ENCODE measurements around the gene RIPOR3. TPM values are rescaled to one million over a fixed set of nuclear protein-coding genes. Genes with fewer than 3 reads are reported as not detected.

The RIPOR3 gene
- total RNA-seq, 1 experiment from 2014 or later: 0.46 TPM

GRCh38 chr20:50562262-50562701, 129.1 kb downstream of the RIPOR3 start:
- H3K4me3 Mint-ChIP-seq: no peak overlapping the region
- H4K20me1 ChIP-seq (ENCODE audit: control insufficient read depth, insufficient read depth, insufficient read length): no peaks in the 10 kb centered on the region
- no peak overlapping the region for H4K5ac ChIP-seq (ENCODE audit: insufficient read length, low read depth, low read length)
- no peaks in the 10 kb centered on the region for H3K79me2 ChIP-seq (ENCODE audit: insufficient read depth, low read length)
- H3K9me3 ChIP-seq (ENCODE audit: control insufficient read depth, low read depth, low read length): no peaks in the 10 kb centered on the region
- H3K4ac ChIP-seq (ENCODE audit: low read depth, low read length): no peak overlapping the region
- no peak overlapping the region for H3K18ac ChIP-seq (ENCODE audit: insufficient read length, low read depth, low read length)
- H3K9ac ChIP-seq (ENCODE audit: extremely low read depth, insufficient read length, low read length): no peak overlapping the region
- no peak overlapping the region for H2AK5ac ChIP-seq (ENCODE audit: insufficient read length, low read length)
- no peaks in the 10 kb centered on the region for H3K79me1 ChIP-seq (ENCODE audit: insufficient read depth, low read depth, low read length, poor library complexity, severe bottlenecking)
- DNase-seq: no peak
- WGBS (ENCODE audit: extremely low coverage, insufficient read length, low lambda C conversion rate): no CpG with 5 or more reads among the region's 7 CpGs
- H2BK20ac ChIP-seq (ENCODE audit: low read depth, low read length, poor library complexity, severe bottlenecking): no peak overlapping the region
- no peaks in the 10 kb centered on the region for H3K27me3 ChIP-seq (ENCODE audit: insufficient read depth, low read length)
- H3K23ac ChIP-seq (ENCODE audit: insufficient read length, low read depth, low read length): no peak overlapping the region
- H3K27ac ChIP-seq (ENCODE audit: insufficient read length, low read depth, low read length): no peak overlapping the region
- H3K4me2 ChIP-seq (ENCODE audit: insufficient read depth, insufficient read length, low read length): no peak overlapping the region
- no peak overlapping the region for H3T11ph ChIP-seq (ENCODE audit: low read length)
- TF ChIP-seq CTCF (conservative IDR thresholded peaks at IDR 0.05): no peak
- no peak overlapping the region for H2BK15ac ChIP-seq (ENCODE audit: low read depth, low read length)
- H3K36me3 Mint-ChIP-seq (ENCODE audit: insufficient read depth in 1 of 3, low read depth in 3 of 3): peaks cover 4 to 15% (median 13%) of the 10 kb centered on the region in 3 experiments
- H4K91ac ChIP-seq (ENCODE audit: insufficient read length, low read depth, low read length): no peak overlapping the region
- H2BK12ac ChIP-seq (ENCODE audit: insufficient read length, low read depth, low read length): no peak overlapping the region
- no peak overlapping the region for H3K56ac ChIP-seq (ENCODE audit: insufficient read length, low read depth, low read length)
- H2BK120ac ChIP-seq (ENCODE audit: low read depth, low read length, poor library complexity, severe bottlenecking): no peak overlapping the region
- H3K9me3 Mint-ChIP-seq: no peaks in the 10 kb centered on the region
- H3K4me1 Mint-ChIP-seq: peaks cover 3 to 11% of the 10 kb centered on the region in 2 experiments; a peak in 3 of 4 replicates
- H4K8ac ChIP-seq (replicated peaks; ENCODE audit: insufficient read length, low read depth, low read length): no peak overlapping the region
- no peak overlapping the region for H3K14ac ChIP-seq (ENCODE audit: insufficient read depth, low read length)
- no peaks in the 10 kb centered on the region for H3K23me2 ChIP-seq (ENCODE audit: insufficient read length, low read depth, low read length, poor library complexity, severe bottlenecking)
- no peaks in the 10 kb centered on the region for H3K4me1 ChIP-seq (ENCODE audit: insufficient read depth, low read length)
- H3K27ac Mint-ChIP-seq: peak overlapping the region in 1 of 3 experiments; percentile 10; a peak in 1 of 7 replicates
- peak overlapping the region; percentile 31 for H2BK5ac ChIP-seq (ENCODE audit: insufficient read length, low read length)
- H2AFZ ChIP-seq (ENCODE audit: low read length): no peak overlapping the region
- no peaks in the 10 kb centered on the region for H3K27me3 Mint-ChIP-seq (ENCODE audit: low read depth)
